H1 (cell line): ENCODE measurements around the gene MANEAL. TPM values are rescaled to one million over a fixed set of nuclear protein-coding genes. Genes with fewer than 3 reads are reported as not detected.

Experiments
- CTCF ChIA-PET: fragments of 300-600 bp; sonication (Branson Sonifier 250); formaldehyde crosslinking; loops from one replicate; lab custom pipeline; 2021; ENCODE audit not compliant: partially characterized antibody; lab: Charles Lee
- POLR2A ChIA-PET: fragments of 300-600 bp; sonication (Branson Sonifier 250); formaldehyde crosslinking; loops from one replicate; lab custom pipeline; 2021; ENCODE audit warnings: inconsistent platforms; ENCODE audit not compliant: partially characterized antibody; lab: Charles Lee
- DNase-seq, 2 experiments: peaks; one replicate each; pipeline versions ENCODE4 v3.0.0 to v3.0.0-alpha.2; 2010 to 2022; ENCODE audit warnings: low spot score in 2 of 2, low read depth in 1 of 2, mixed read lengths in 1 of 2
- FAIRE-seq: peaks from 2 replicates; lab custom pipeline; 2011; peaks lifted over from hg19 to GRCh38; lab: Jason Lieb, UNC
- H2AFZ ChIP-seq: 2 replicates; pipeline ENCODE4 v1.8.1; 2012; ENCODE audit warnings: low read length, inconsistent platforms
- H2AK5ac ChIP-seq: 2 replicates; pipeline ENCODE4 v1.6.1; 2013; ENCODE audit warnings: low read depth, low read length
- H2BK120ac ChIP-seq: replicated peaks from 2 replicates; pipeline ENCODE3; 2013; ENCODE audit warnings: low read depth, low read length, inconsistent platforms
- H2BK12ac ChIP-seq: 2 replicates; pipeline ENCODE4 v1.6.1; 2013; ENCODE audit warnings: low read depth, low read length
- H2BK15ac ChIP-seq: 2 replicates; pipeline ENCODE4 v1.6.1; 2013; ENCODE audit warnings: low read length
- H2BK20ac ChIP-seq: 2 replicates; pipeline ENCODE4 v1.6.1; 2013; ENCODE audit warnings: low read length
- H2BK5ac ChIP-seq: 2 replicates; pipeline ENCODE4 v1.6.1; 2013; ENCODE audit warnings: low read depth, low read length
- H3K14ac ChIP-seq: 2 replicates; pipeline ENCODE4 v1.6.1; 2013; ENCODE audit warnings: inconsistent platforms; ENCODE audit not compliant: insufficient read length
- H3K18ac ChIP-seq: 2 replicates; pipeline ENCODE4 v1.6.1; 2013; ENCODE audit warnings: low read length; ENCODE audit errors: extremely low read depth
- H3K23ac ChIP-seq: 2 replicates; pipeline ENCODE4 v1.6.1; 2013; ENCODE audit warnings: inconsistent platforms; ENCODE audit not compliant: insufficient read length
- H3K23me2 ChIP-seq: 2 replicates; pipeline ENCODE4 v1.6.1; 2013; ENCODE audit warnings: low read depth, low read length
- H3K27ac ChIP-seq: 2 replicates; pipeline ENCODE4 v1.6.1; 2011; ENCODE audit warnings: low read depth, low read length, inconsistent platforms
- H3K27me3 ChIP-seq, 4 experiments: replicated peaks in 1 of 4; 1 replicate in 1 of 4; 2 replicates in 3 of 4; pipeline versions ENCODE4 v1.6.1 to v1.8.1; 2011 to 2013; ENCODE audit warnings: low read length in 3 of 4, mild to moderate bottlenecking in 3 of 4, inconsistent platforms in 2 of 4, mixed read lengths in 2 of 4, moderate library complexity in 1 of 4; ENCODE audit not compliant: control insufficient read depth in 3 of 4, insufficient read depth in 3 of 4; ENCODE audit errors: extremely low read depth in 1 of 4
- H3K36me3 ChIP-seq, 4 experiments: 2 replicates each; pipeline versions ENCODE4 v1.6.1 to v1.8.1; 2011 to 2013; ENCODE audit warnings: mild to moderate bottlenecking in 4 of 4, low read length in 3 of 4, moderate library complexity in 2 of 4, control low read depth in 1 of 4, inconsistent platforms in 1 of 4; ENCODE audit not compliant: insufficient read depth in 4 of 4, control insufficient read depth in 2 of 4
- H3K4ac ChIP-seq: replicated peaks from 2 replicates; pipeline ENCODE3; 2013; ENCODE audit warnings: low read length, low read depth, mixed read lengths, inconsistent platforms; ENCODE audit not compliant: insufficient read length
- H3K4me1 ChIP-seq, 4 experiments: replicated peaks in 1 of 4; 1 replicate in 1 of 4; 2 replicates in 3 of 4; pipeline versions ENCODE4 v1.6.1 to v1.8.1; 2011 to 2013; ENCODE audit warnings: low read length in 3 of 4, inconsistent platforms in 2 of 4, mixed read lengths in 1 of 4; ENCODE audit not compliant: insufficient read depth in 4 of 4, control insufficient read depth in 3 of 4
- H3K4me2 ChIP-seq, 2 experiments: 2 replicates each; pipeline versions ENCODE4 v1.6.1 to v1.8.1; 2011 to 2013; ENCODE audit warnings: low read depth in 2 of 2, low read length in 2 of 2, control low read depth in 1 of 2, inconsistent platforms in 1 of 2, mild to moderate bottlenecking in 1 of 2; ENCODE audit not compliant: insufficient read depth in 1 of 2
- H3K4me3 ChIP-seq, 4 experiments: fragments of 200-600, 300-600 bp in 1 of 4; sonication (generic), shearing (Covaris generic), sonication (Bioruptor Twin) in 1 of 4; 2 replicates each; pipeline versions ENCODE4 v1.5.1 to v1.8.1; 2011 to 2016; ENCODE audit warnings: low read length in 4 of 4, low read depth in 3 of 4, control low read depth in 2 of 4, inconsistent platforms in 2 of 4, mild to moderate bottlenecking in 2 of 4, mixed read lengths in 1 of 4, moderate library complexity in 1 of 4; ENCODE audit not compliant: insufficient read depth in 2 of 4; ENCODE audit errors: extremely low read depth in 1 of 4
- H3K56ac ChIP-seq: replicated peaks from 2 replicates; pipeline ENCODE3; 2013; ENCODE audit warnings: low read depth, mild to moderate bottlenecking, mixed read lengths, low read length, inconsistent platforms; ENCODE audit not compliant: insufficient read length
- H3K79me1 ChIP-seq: 2 replicates; pipeline ENCODE4 v1.6.1; 2013; ENCODE audit warnings: low read depth, low read length, control low read depth
- H3K79me2 ChIP-seq, 2 experiments: 2 replicates each; pipeline versions ENCODE4 v1.6.1 to v1.8.1; 2012 to 2013; ENCODE audit warnings: low read length in 2 of 2, mild to moderate bottlenecking in 2 of 2, inconsistent platforms in 1 of 2; ENCODE audit not compliant: insufficient read depth in 2 of 2, control insufficient read depth in 1 of 2
- H3K9ac ChIP-seq, 4 experiments: replicated peaks in 1 of 4; 1 replicate in 1 of 4; 2 replicates in 3 of 4; pipeline versions ENCODE4 v1.6.1 to v1.8.1; 2011 to 2013; ENCODE audit warnings: low read depth in 3 of 4, low read length in 3 of 4, control low read depth in 2 of 4, mild to moderate bottlenecking in 2 of 4, moderate library complexity in 2 of 4, inconsistent platforms in 1 of 4; ENCODE audit errors: extremely low read depth in 1 of 4
- H3K9me3 ChIP-seq, 2 experiments: 2 replicates each; pipeline versions ENCODE4 v1.6.1 to v1.8.1; 2012 to 2013; ENCODE audit warnings: mild to moderate bottlenecking in 2 of 2, moderate library complexity in 2 of 2, control low read depth in 1 of 2, inconsistent platforms in 1 of 2, low read depth in 1 of 2, low read length in 1 of 2, mixed read lengths in 1 of 2; ENCODE audit not compliant: insufficient read depth in 2 of 2
- H4K20me1 ChIP-seq, 2 experiments: replicated peaks in 1 of 2; 2 replicates each; pipeline versions ENCODE3 to v1.8.1; 2011 to 2013; ENCODE audit warnings: inconsistent platforms in 2 of 2, low read length in 2 of 2, mild to moderate bottlenecking in 1 of 2; ENCODE audit not compliant: insufficient read depth in 2 of 2, control insufficient read depth in 1 of 2
- H4K5ac ChIP-seq: 2 replicates; pipeline ENCODE4 v1.6.1; 2013; ENCODE audit warnings: low read length, low read depth, mixed read lengths, inconsistent platforms; ENCODE audit not compliant: insufficient read length
- H4K8ac ChIP-seq: 2 replicates; pipeline ENCODE4 v1.8.0; 2013; ENCODE audit warnings: mild to moderate bottlenecking, moderate library complexity, low read length, inconsistent platforms; ENCODE audit not compliant: insufficient read depth; ENCODE audit errors: extremely low read depth
- H4K91ac ChIP-seq: replicated peaks from 2 replicates; pipeline ENCODE3; 2013; ENCODE audit warnings: low read length, mixed read lengths, inconsistent platforms; ENCODE audit not compliant: insufficient read length
- ATF2 ChIP-seq: IDR thresholded peaks from 2 replicates; pipeline ENCODE4 v1.6.1; 2012; ENCODE audit warnings: low read length, inconsistent platforms
- BCL11A ChIP-seq, 2 experiments: IDR thresholded peaks; one replicate each; pipeline ENCODE4 v1.6.1; 2011; ENCODE audit warnings: low read depth in 2 of 2, low read length in 2 of 2, mild to moderate bottlenecking in 2 of 2
- CTBP2 ChIP-seq: IDR thresholded peaks from 2 replicates; pipeline ENCODE4 v1.7.0; 2011; ENCODE audit warnings: borderline replicate concordance, mild to moderate bottlenecking, moderate library complexity, mixed read lengths, low read length; ENCODE audit not compliant: insufficient read depth, insufficient read length
- EZH2 ChIP-seq: fragments of 200-600 bp; sonication (generic); IDR thresholded peaks from 2 replicates; pipeline ENCODE4 v1.7.1; 2012; ENCODE audit warnings: low read depth, mild to moderate bottlenecking, moderate library complexity, low read length, inconsistent platforms; ENCODE audit not compliant: severe bottlenecking
- GABPA ChIP-seq: IDR thresholded peaks from 2 replicates; pipeline ENCODE4 v1.6.1; 2011; ENCODE audit warnings: mild to moderate bottlenecking, low read length, moderate library complexity, borderline replicate concordance; ENCODE audit not compliant: insufficient read depth
- KDM4A ChIP-seq: IDR thresholded peaks from one replicate; pipeline ENCODE4 v1.7.1; 2012; ENCODE audit warnings: low read depth, mild to moderate bottlenecking, moderate library complexity, low read length, inconsistent platforms; ENCODE audit not compliant: severe bottlenecking
- RAD21 ChIP-seq, 2 experiments: IDR thresholded peaks in 1 of 2; conservative IDR thresholded peaks in 1 of 2; 2 replicates each; pipeline ENCODE4 v1.6.1; 2011; ENCODE audit warnings: low read depth in 2 of 2, low read length in 2 of 2, improper control_type of control experiment in 1 of 2, inconsistent platforms in 1 of 2, mild to moderate bottlenecking in 1 of 2, moderate library complexity in 1 of 2
- RFX5 ChIP-seq: IDR thresholded peaks from 2 replicates; pipeline ENCODE4 v1.6.1; 2011; ENCODE audit warnings: low read depth, low read length, improper control_type of control experiment, borderline replicate concordance
- RNF2 ChIP-seq: fragments of 200-900, 300-1000 bp; sonication (generic); IDR thresholded peaks from 2 replicates; pipeline ENCODE4 v1.7.1; 2016; ENCODE audit warnings: borderline replicate concordance, low read depth, mild to moderate bottlenecking, antibody characterized with exemption, low read length; ENCODE audit not compliant: poor library complexity, severe bottlenecking; ENCODE audit errors: missing control alignments
- SP2 ChIP-seq: IDR thresholded peaks from 2 replicates; pipeline ENCODE4 v1.6.1; 2012; ENCODE audit warnings: mild to moderate bottlenecking, low read length, inconsistent platforms
- TAF1 ChIP-seq: IDR thresholded peaks from 2 replicates; pipeline ENCODE4 v1.6.1; 2011; ENCODE audit warnings: mild to moderate bottlenecking, low read depth, low read length
- WGBS, 2 experiments: shearing (Covaris generic) in 1 of 2; methylation state at CpG; one replicate each; pipeline versions ENCODE4 v1.1.6 to v1.1.7; 2013 to 2015; ENCODE audit warnings: low lambda C conversion rate in 2 of 2, mixed read lengths in 2 of 2, inconsistent platforms in 1 of 2, low coverage in 1 of 2, missing lambda C conversion rate in 1 of 2; ENCODE audit not compliant: insufficient replicate concordance in 2 of 2, insufficient coverage in 1 of 2, insufficient read length in 1 of 2; ENCODE audit errors: extremely low coverage in 1 of 2, missing lambda C conversion rate in 1 of 2; 5-methylcytosine and 5-hydroxymethylcytosine counted together
- polyA plus RNA-seq, 7 experiments: library from polyadenylated mRNA; depleted of rRNA in 3 of 7; stranded (reverse) in 5 of 7; unstranded in 2 of 7; fragments of >200 nt in 5 of 7; fragments of 200-250 nt in 2 of 7; gene quantifications; 1 replicate in 5 of 7; 2 replicates in 1 of 7; 4 replicates in 1 of 7; pipeline versions ENCODE4 v1.2.1 to v1.2.3, GENCODE V29; 2011 to 2013; ENCODE audit warnings: missing spikeins in 2 of 7, mixed read lengths in 2 of 7
- total RNA-seq: library from RNA; stranded (reverse); fragmentation: NEBNext Ultra II Directional; extraction: Animal tissue kit (Norgen Biotek cat#: 25700); gene quantifications from 2 replicates; pipeline ENCODE4 v1.2.1, GENCODE V29; 2021

The MANEAL gene
- total and polyA plus RNA-seq, 2 of the 8 experiments (the other 6 are each of a cell fraction or from before 2014, with no cell fraction given), result 4.8 to 7.2 TPM

GRCh38 chr1:37831809-37832208 lies 38.2 kb downstream of the MANEAL start:
- no peak overlapping the region for H3K4me3 ChIP-seq
- no peaks in the 10 kb centered on the region for H3K79me2 ChIP-seq
- no peak for DNase-seq
- no peak overlapping the region for H2BK15ac ChIP-seq
- no peaks in the 10 kb centered on the region for H3K4me1 ChIP-seq
- H4K20me1 ChIP-seq, result no peaks in the 10 kb centered on the region
- no peak overlapping the region for H3K4ac ChIP-seq
- 94% methylated on average over 2 of the region's 2 CpGs; no CpG with 5 or more reads in 1 of the 2 experiments for whole genome bisulfite sequencing, 2 experiments
- POLR2A ChIA-PET, result interaction anchor here (1.3 kb wide), 1 partner anchor 27 kb away, joined by 3 read pairs; the partner anchor contains the start of gene MTF1
- no peaks in the 10 kb centered on the region for H3K79me1 ChIP-seq
- no peak overlapping the region for H3K4me2 ChIP-seq
- H3K56ac ChIP-seq, result no peak overlapping the region
- no peak overlapping the region for H3K18ac ChIP-seq
- H3K23ac ChIP-seq, result no peak overlapping the region
- no peak overlapping the region for H4K91ac ChIP-seq
- FAIRE-seq, result no peak
- CTCF ChIA-PET, result interaction anchor here (0.8 to 1.2 kb wide), 3 partner anchors 28 to 182 kb away, joined by 3 to 4 read pairs (median 3); partner anchors contain the start of gene MTF1
- H3K23me2 ChIP-seq, result no peaks in the 10 kb centered on the region
- H2BK5ac ChIP-seq, result no peak overlapping the region
- H2BK20ac ChIP-seq, result no peak overlapping the region
- H3K27ac ChIP-seq, result no peak overlapping the region
- H3K27me3 ChIP-seq, result no peaks in the 10 kb centered on the region
- H2AFZ ChIP-seq, result no peak overlapping the region
- no peak overlapping the region for H2BK12ac ChIP-seq
- no peak overlapping the region for H2BK120ac ChIP-seq
- H3K36me3 ChIP-seq, result peaks cover 3 to 38% (median 24%) of the 10 kb centered on the region in 4 experiments; a peak in 7 of 8 replicates
- H3K14ac ChIP-seq, result no peak overlapping the region
- no peak overlapping the region for H2AK5ac ChIP-seq
- H4K5ac ChIP-seq, result no peak overlapping the region
- no peak overlapping the region for H4K8ac ChIP-seq
- H3K9me3 ChIP-seq, result no peaks in the 10 kb centered on the region
- H3K9ac ChIP-seq, result no peak overlapping the region
- no peak for TF ChIP-seq RAD21 (IDR thresholded peaks at IDR 0.05 in 1 of 2, conservative IDR thresholded peaks at IDR 0.05 in 1 of 2; ENCODE audit: low read depth in 2 of 2, low read length in 2 of 2)
- TF ChIP-seq RFX5, result no peak
- no peak for TF ChIP-seq GABPA
- no peak for TF ChIP-seq EZH2
- no peak for TF ChIP-seq CTBP2
- TF ChIP-seq TAF1, result no peak
- no peak for TF ChIP-seq BCL11A (IDR thresholded peaks at IDR 0.05; ENCODE audit: low read depth in 2 of 2, low read length in 2 of 2)
- TF ChIP-seq KDM4A, result no peak
- no peak for TF ChIP-seq ATF2
- TF ChIP-seq RNF2, result no peak
- TF ChIP-seq SP2, result no peak
